GM12878 (cell line): Measurements from ENCODE around the gene KCNC2. TPM values are rescaled to one million over a fixed set of nuclear protein-coding genes. Genes with fewer than 3 reads are reported as not detected.

Source experiments
- ATAC-seq: fragments of 200-7000 bp; cut with Tn5 transposase; 3 replicates; pipeline ENCODE4 v1.9.1; 2020; ENCODE audit warnings: mild to moderate bottlenecking, moderate library complexity
- BruUV-seq: library from RNA; stranded (reverse); fragments of 400-500 nt; replicated peaks from 2 replicates; lab custom pipeline; 2021; lab: Mats Ljungman, UMichigan
- CTCF ChIA-PET: fragments of 300-600 bp; sonication (Branson Sonifier 250); formaldehyde crosslinking; extraction: SDS; loops from one replicate; lab custom pipeline; 2021; ENCODE audit warnings: inconsistent platforms; lab: Yijun Ruan, JAX
- POLR2A ChIA-PET: fragments of 350-600 bp; formaldehyde crosslinking; extraction: SDS; loops from one replicate; lab custom pipeline; 2021; ENCODE audit warnings: inconsistent platforms; lab: Charles Lee
- RAD21 ChIA-PET: fragments of 300-600 bp; sonication (Branson Sonifier 250); formaldehyde crosslinking; loops from one replicate; lab custom pipeline; 2023; ENCODE audit warnings: antibody characterized with exemption; ENCODE audit not compliant: unreplicated experiment; lab: Charles Lee
- SMC1A ChIA-PET: fragments of 300-600 bp; sonication (Branson Sonifier 250); formaldehyde crosslinking; loops from one replicate; lab custom pipeline; 2023; ENCODE audit not compliant: unreplicated experiment, uncharacterized antibody; lab: Charles Lee
- DNase-seq: peaks from one replicate; pipeline ENCODE4 v3.0.0-alpha.2; 2011; ENCODE audit warnings: low read depth, low spot score
- FAIRE-seq: peaks from 3 replicates; lab custom pipeline; 2011; peaks lifted over from hg19 to GRCh38; lab: Jason Lieb, UNC
- H2AFZ ChIP-seq: 2 replicates; pipeline ENCODE4 v1.6.0; 2011; ENCODE audit warnings: low read depth, low read length, control low read depth; ENCODE audit not compliant: control insufficient read depth
- H3K27ac ChIP-seq: 2 replicates; pipeline ENCODE4 v1.5.1; 2011; ENCODE audit warnings: control low read depth; ENCODE audit not compliant: control insufficient read depth, insufficient read depth
- H3K27me3 ChIP-seq, 2 experiments: replicated peaks in 1 of 2; 2 replicates each; pipeline versions ENCODE4 v1.6.0 to v1.6.1; 2011; ENCODE audit warnings: low read length in 1 of 2; ENCODE audit not compliant: control insufficient read depth in 2 of 2, insufficient read depth in 2 of 2
- H3K36me3 ChIP-seq, 2 experiments: 2 replicates each; pipeline ENCODE4 v1.5.1; 2011; ENCODE audit warnings: low read length in 1 of 2; ENCODE audit not compliant: control insufficient read depth in 2 of 2, insufficient read depth in 2 of 2
- H3K4me1 ChIP-seq: 2 replicates; pipeline ENCODE4 v1.6.1; 2011; ENCODE audit warnings: mild to moderate bottlenecking, low read length, moderate library complexity, mixed read lengths; ENCODE audit not compliant: control insufficient read depth, insufficient read depth
- H3K4me2 ChIP-seq: 2 replicates; pipeline ENCODE4 v1.6.0; 2011; ENCODE audit warnings: control low read depth; ENCODE audit not compliant: control insufficient read depth, insufficient read depth
- H3K4me3 ChIP-seq: fragments of 200-600 bp; sonication (generic); 2 replicates; pipeline ENCODE4 v1.5.1; 2016
- H3K79me2 ChIP-seq: 2 replicates; pipeline ENCODE4 v1.6.0; 2011; ENCODE audit warnings: low read length; ENCODE audit not compliant: control insufficient read depth, insufficient read depth
- H3K9ac ChIP-seq: 2 replicates; pipeline ENCODE4 v1.8.0; 2011; ENCODE audit warnings: low read length, control low read depth, mixed read lengths; ENCODE audit not compliant: control insufficient read depth, insufficient read depth
- H3K9me3 ChIP-seq: replicated peaks from 3 replicates; pipeline ENCODE4 v1.5.1; 2011; ENCODE audit warnings: mild to moderate bottlenecking, low read length; ENCODE audit not compliant: control insufficient read depth, insufficient read depth
- H4K20me1 ChIP-seq: 2 replicates; pipeline ENCODE4 v1.6.0; 2011; ENCODE audit not compliant: control insufficient read depth, insufficient read depth
- TCF12 ChIP-seq: IDR thresholded peaks from 2 replicates; pipeline ENCODE4 v1.6.1; 2011; ENCODE audit warnings: low read depth, mild to moderate bottlenecking, low read length
- WGBS: methylation state at CpG from one replicate; pipeline ENCODE4 v1.1.6; 2016; ENCODE audit warnings: low lambda C conversion rate; ENCODE audit not compliant: insufficient replicate concordance, insufficient coverage; ENCODE audit errors: missing lambda C conversion rate; 5-methylcytosine and 5-hydroxymethylcytosine counted together
- in situ Hi-C: fragments of 300-500 bp; cut with MboI; formaldehyde crosslinking; loops from 9 replicates; pipeline ENCODE4 v1.14.3; 2018; ENCODE audit warnings: mixed read lengths
- intact Hi-C: fragments of 100-400 bp; cut with micrococcal nuclease; formaldehyde crosslinking; loops from one replicate; pipeline ENCODE4 v1.14.2; 2022; ENCODE audit not compliant: unreplicated experiment
- polyA plus RNA-seq, 11 experiments: library from polyadenylated mRNA; depleted of rRNA in 4 of 11; unstranded in 6 of 11; stranded (reverse) in 5 of 11; fragments of >200 nt; fragmentation: Nextera tagmentation in 4 of 11; fragmentation: Illumina TruSeq in 1 of 11; extraction: Ambion mirVana in 4 of 11; extraction: Trizol in 1 of 11; gene quantifications; 1 replicate in 1 of 11; 2 replicates in 10 of 11; pipeline versions ENCODE4 v1.2.1 to v1.2.3, GENCODE V29; 2011 to 2016; ENCODE audit warnings: inconsistent platforms in 2 of 11, missing spikeins in 2 of 11, low read depth in 1 of 11
- total RNA-seq, 4 experiments: library from RNA; depleted of rRNA in 3 of 4; stranded (reverse); fragments of >200 nt in 3 of 4; fragmentation: Illumina TruSeq in 1 of 4; extraction: Trizol in 1 of 4; gene quantifications; 2 replicates each; pipeline versions ENCODE4 v1.2.1 to v1.2.3, GENCODE V29; 2013 to 2021
- TF ChIP-seq, protein P1 (sequence below): fragments of 450-650 bp; IDR thresholded peaks from 2 replicates; pipeline ENCODE4 v1.6.1; 2018; ENCODE audit warnings: borderline replicate concordance, mild to moderate bottlenecking; ENCODE audit not compliant: partially characterized antibody
- TF ChIP-seq, protein P2 (sequence below): fragments of 450-650 bp; IDR thresholded peaks from 2 replicates; pipeline ENCODE4 v1.6.1; 2017; ENCODE audit warnings: mild to moderate bottlenecking, moderate library complexity
- TF ChIP-seq, protein P3 (sequence below): IDR thresholded peaks from 2 replicates; pipeline ENCODE4 v1.6.1; 2011; ENCODE audit warnings: borderline replicate concordance, low read depth, mild to moderate bottlenecking, moderate library complexity, low read length; ENCODE audit not compliant: insufficient read depth, poor library complexity, severe bottlenecking
- TF ChIP-seq, protein P4 (sequence below): IDR thresholded peaks from 2 replicates; pipeline ENCODE4 v1.6.1; 2011; ENCODE audit warnings: mild to moderate bottlenecking, low read depth, low read length, moderate library complexity; ENCODE audit not compliant: insufficient replicate concordance

KCNC2 gene
- total and polyA plus RNA-seq, 10 of the 15 experiments (the other 5 are each of a cell fraction or from before 2014, with no cell fraction given) = 0.03 to 2.3 (median 0.08) TPM; not detected in 7

DNA sequence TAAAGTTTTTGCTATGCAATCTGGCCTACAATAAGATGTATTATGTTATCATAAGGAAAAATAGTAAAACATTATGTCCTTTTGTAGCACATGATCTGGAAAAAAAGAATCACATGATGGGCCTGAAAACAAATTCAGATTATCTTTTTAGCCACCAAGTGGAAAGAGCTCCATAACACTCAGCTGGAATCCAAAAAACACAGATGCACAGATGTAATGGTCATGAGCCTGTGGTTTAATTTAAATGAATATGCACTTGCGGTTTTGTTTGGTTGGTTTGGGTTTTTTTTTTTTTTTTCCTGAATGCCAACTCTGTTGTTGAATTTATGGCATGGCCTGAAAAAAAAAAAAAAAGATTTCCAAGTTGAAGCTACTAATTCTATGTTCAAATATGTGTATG lies 4.1 kb downstream of the KCNC2 start:
- Histone ChIP-seq H3K36me3 (no peaks in the 10 kb centered on the region), H3K79me2 (no peaks in the 10 kb centered on the region), H4K20me1 (no peaks in the 10 kb centered on the region), H2AFZ (no peak overlapping the region), H3K27me3 (peaks cover 2 to 5% of the 10 kb centered on the region in 2 experiments; a peak in 3 of 4 replicates), H3K4me3 (no peak overlapping the region), H3K9ac (no peak overlapping the region), H3K4me2 (no peak overlapping the region), H3K4me1 (no peaks in the 10 kb centered on the region), H3K9me3 (no peaks in the 10 kb centered on the region), H3K27ac (no peak overlapping the region)
- in situ Hi-C loops (no loop called here), intact Hi-C loops (no loop called here)
- WGBS = 0% methylated on average over 1 of the region's 1 CpG
- no peak for FAIRE-seq
- no peak for ATAC-seq
- BruUV-seq = no TSS peak
- RAD21 ChIA-PET = no interaction called here
- POLR2A ChIA-PET = no interaction called here
- no peak for DNase-seq
- SMC1A ChIA-PET = no interaction called here
- no peak for TF ChIP-seq TCF12
- TF ChIP-seq, protein P1, sequence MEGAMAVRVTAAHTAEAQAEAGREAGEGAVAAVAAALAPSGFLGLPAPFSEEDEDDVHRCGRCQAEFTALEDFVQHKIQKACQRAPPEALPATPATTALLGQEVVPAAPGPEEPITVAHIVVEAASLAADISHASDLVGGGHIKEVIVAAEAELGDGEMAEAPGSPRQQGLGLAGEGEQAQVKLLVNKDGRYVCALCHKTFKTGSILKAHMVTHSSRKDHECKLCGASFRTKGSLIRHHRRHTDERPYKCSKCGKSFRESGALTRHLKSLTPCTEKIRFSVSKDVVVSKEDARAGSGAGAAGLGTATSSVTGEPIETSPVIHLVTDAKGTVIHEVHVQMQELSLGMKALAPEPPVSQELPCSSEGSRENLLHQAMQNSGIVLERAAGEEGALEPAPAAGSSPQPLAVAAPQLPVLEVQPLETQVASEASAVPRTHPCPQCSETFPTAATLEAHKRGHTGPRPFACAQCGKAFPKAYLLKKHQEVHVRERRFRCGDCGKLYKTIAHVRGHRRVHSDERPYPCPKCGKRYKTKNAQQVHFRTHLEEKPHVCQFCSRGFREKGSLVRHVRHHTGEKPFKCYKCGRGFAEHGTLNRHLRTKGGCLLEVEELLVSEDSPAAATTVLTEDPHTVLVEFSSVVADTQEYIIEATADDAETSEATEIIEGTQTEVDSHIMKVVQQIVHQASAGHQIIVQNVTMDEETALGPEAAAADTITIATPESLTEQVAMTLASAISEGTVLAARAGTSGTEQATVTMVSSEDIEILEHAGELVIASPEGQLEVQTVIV = no peak
- TF ChIP-seq, protein P2, sequence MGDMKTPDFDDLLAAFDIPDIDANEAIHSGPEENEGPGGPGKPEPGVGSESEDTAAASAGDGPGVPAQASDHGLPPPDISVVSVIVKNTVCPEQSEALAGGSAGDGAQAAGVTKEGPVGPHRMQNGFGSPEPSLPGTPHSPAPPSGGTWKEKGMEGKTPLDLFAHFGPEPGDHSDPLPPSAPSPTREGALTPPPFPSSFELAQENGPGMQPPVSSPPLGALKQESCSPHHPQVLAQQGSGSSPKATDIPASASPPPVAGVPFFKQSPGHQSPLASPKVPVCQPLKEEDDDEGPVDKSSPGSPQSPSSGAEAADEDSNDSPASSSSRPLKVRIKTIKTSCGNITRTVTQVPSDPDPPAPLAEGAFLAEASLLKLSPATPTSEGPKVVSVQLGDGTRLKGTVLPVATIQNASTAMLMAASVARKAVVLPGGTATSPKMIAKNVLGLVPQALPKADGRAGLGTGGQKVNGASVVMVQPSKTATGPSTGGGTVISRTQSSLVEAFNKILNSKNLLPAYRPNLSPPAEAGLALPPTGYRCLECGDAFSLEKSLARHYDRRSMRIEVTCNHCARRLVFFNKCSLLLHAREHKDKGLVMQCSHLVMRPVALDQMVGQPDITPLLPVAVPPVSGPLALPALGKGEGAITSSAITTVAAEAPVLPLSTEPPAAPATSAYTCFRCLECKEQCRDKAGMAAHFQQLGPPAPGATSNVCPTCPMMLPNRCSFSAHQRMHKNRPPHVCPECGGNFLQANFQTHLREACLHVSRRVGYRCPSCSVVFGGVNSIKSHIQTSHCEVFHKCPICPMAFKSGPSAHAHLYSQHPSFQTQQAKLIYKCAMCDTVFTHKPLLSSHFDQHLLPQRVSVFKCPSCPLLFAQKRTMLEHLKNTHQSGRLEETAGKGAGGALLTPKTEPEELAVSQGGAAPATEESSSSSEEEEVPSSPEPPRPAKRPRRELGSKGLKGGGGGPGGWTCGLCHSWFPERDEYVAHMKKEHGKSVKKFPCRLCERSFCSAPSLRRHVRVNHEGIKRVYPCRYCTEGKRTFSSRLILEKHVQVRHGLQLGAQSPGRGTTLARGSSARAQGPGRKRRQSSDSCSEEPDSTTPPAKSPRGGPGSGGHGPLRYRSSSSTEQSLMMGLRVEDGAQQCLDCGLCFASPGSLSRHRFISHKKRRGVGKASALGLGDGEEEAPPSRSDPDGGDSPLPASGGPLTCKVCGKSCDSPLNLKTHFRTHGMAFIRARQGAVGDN = no peak
- TF ChIP-seq, protein P3, sequence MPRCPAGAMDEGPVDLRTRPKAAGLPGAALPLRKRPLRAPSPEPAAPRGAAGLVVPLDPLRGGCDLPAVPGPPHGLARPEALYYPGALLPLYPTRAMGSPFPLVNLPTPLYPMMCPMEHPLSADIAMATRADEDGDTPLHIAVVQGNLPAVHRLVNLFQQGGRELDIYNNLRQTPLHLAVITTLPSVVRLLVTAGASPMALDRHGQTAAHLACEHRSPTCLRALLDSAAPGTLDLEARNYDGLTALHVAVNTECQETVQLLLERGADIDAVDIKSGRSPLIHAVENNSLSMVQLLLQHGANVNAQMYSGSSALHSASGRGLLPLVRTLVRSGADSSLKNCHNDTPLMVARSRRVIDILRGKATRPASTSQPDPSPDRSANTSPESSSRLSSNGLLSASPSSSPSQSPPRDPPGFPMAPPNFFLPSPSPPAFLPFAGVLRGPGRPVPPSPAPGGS = no peak
- TF ChIP-seq, protein P4, sequence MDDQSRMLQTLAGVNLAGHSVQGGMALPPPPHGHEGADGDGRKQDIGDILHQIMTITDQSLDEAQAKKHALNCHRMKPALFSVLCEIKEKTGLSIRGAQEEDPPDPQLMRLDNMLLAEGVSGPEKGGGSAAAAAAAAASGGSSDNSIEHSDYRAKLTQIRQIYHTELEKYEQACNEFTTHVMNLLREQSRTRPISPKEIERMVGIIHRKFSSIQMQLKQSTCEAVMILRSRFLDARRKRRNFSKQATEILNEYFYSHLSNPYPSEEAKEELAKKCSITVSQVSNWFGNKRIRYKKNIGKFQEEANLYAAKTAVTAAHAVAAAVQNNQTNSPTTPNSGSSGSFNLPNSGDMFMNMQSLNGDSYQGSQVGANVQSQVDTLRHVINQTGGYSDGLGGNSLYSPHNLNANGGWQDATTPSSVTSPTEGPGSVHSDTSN = no peak
- CTCF ChIA-PET = no interaction called here
